ENCODE results near the gene SGMS1.
"Not testable (repeated sequence)": the region's sequence is repeated elsewhere in the genome, so short reads cannot be mapped to it uniquely, and the experiment has no call there.

The SGMS1 gene

GRCh38 chr10:50379616-50380015 lies 244.1 kb downstream of the SGMS1 start:
- no peak overlapping the region for H3K4me3 ChIP-seq (ENCODE audit: control insufficient read depth, low read depth, low read length)
- no peak for DNase-seq (ENCODE audit: low read depth)
- no peak for TF ChIP-seq CTCF (conservative IDR thresholded peaks at IDR 0.05; ENCODE audit: control insufficient read depth, insufficient read depth, low read depth, low read length)

GRCh38 chr10:50375745-50376144 lies 248.0 kb downstream of the SGMS1 start:
- no peak for DNase-seq (ENCODE audit: low read depth)
- no peak for TF ChIP-seq CTCF (conservative IDR thresholded peaks at IDR 0.05; ENCODE audit: control insufficient read depth, insufficient read depth, low read depth, low read length)
- no peak overlapping the region for H3K4me3 ChIP-seq (ENCODE audit: control insufficient read depth, low read depth, low read length)

DNA sequence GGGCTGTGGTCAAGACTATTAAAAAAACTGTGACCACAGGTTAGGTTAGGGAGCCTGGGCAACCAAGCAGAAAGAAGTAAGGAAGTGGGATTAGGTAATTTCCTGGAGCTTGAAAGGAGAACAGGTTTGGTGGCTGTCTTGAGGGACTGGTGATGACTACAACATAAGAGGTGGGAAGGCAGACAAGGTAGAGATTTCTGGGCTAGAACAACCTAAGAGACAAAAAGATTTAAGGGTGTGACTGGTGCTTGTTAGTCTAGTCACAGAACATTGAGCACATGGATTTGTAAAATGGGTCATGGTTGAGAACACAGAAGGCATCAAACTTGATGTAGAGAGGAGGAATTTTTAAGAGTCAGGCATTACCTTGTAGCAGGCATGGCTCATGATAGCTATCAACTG lies 248.7 kb downstream of the SGMS1 start:
- TF ChIP-seq CTCF (conservative IDR thresholded peaks at IDR 0.05; ENCODE audit: control insufficient read depth, insufficient read depth, low read depth, low read length): no peak
- DNase-seq (ENCODE audit: low read depth): no peak
- H3K4me3 ChIP-seq (ENCODE audit: control insufficient read depth, low read depth, low read length): no peak overlapping the region

GRCh38 chr10:50373821-50374501 lies 249.8 kb downstream of the SGMS1 start:
- peak; percentile 30 for DNase-seq (ENCODE audit: low read depth)
- no peak overlapping the region for H3K4me3 ChIP-seq (ENCODE audit: control insufficient read depth, low read depth, low read length)
- no peak for TF ChIP-seq CTCF (conservative IDR thresholded peaks at IDR 0.05; ENCODE audit: control insufficient read depth, insufficient read depth, low read depth, low read length)

- no peak overlapping the region for H3K4me3 ChIP-seq (ENCODE audit: control insufficient read depth, low read depth, low read length)
- DNase-seq (ENCODE audit: low read depth): peak; percentile 55
- TF ChIP-seq CTCF (conservative IDR thresholded peaks at IDR 0.05; ENCODE audit: control insufficient read depth, insufficient read depth, low read depth, low read length): no peak
Measured at GRCh38 chr10:50369931-50370330, 253.8 kb downstream of the SGMS1 start.

DNA sequence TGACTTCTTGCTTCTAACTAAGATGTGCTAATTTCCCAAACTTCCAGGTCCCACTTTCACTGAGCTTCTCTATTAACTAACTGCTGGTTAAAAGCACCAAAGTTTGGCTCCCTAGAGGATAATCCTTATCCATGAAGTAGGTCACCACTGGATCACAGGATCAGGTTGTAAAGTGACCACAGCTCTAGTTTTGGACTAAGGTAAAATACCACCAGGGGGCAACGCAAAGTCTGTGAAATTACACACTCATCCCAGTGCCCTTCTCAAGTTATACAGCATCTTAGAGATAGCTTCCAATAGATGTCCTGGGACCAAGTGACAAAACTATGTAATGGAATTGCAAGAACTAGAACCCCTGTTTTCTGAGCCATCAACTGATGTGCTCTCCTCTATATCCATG lies 256.0 kb downstream of the SGMS1 start:
- TF ChIP-seq CTCF (conservative IDR thresholded peaks at IDR 0.05; ENCODE audit: control insufficient read depth, insufficient read depth, low read depth, low read length): peak; percentile 48
- peak; percentile 65 for DNase-seq (ENCODE audit: low read depth)
- H3K4me3 ChIP-seq (ENCODE audit: control insufficient read depth, low read depth, low read length): no peak overlapping the region

GRCh38 chr10:50366421-50366820 lies 257.3 kb downstream of the SGMS1 start:
- not testable (repeated sequence) for H3K4me3 ChIP-seq (ENCODE audit: control insufficient read depth, low read depth, low read length); DNase-seq (ENCODE audit: low read depth)

DNA sequence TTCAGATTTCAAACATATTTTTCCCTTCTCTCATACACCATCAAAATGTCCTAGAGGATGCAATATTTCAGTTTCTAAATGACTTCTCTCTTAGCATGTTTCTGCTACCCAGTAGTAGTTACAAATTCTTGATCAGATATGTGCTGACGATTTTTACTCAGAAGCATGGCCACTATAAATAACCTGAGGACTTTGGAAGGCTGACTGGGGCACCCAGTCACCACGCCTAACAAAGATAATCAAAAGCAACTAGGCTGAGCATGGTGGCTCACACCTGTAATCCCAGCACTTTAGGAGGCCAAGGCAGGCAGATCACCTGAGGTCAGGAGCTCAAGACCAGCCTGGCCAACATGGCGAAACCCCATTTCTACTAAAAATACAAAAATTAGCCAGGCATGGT lies 259.0 kb downstream of the SGMS1 start:
- DNase-seq (ENCODE audit: low read depth); H3K4me3 ChIP-seq (ENCODE audit: control insufficient read depth, low read depth, low read length): not testable (repeated sequence)

All from fibroblast of mammary gland (primary cell).